ENCODE measurements around the gene ZBTB20. TPM values are rescaled to one million over a fixed set of nuclear protein-coding genes. Genes with fewer than 3 reads are reported as not detected.

ZBTB20 gene
- total RNA-seq, 1 experiment from 2014 or later, result 26.5 TPM

DNA sequence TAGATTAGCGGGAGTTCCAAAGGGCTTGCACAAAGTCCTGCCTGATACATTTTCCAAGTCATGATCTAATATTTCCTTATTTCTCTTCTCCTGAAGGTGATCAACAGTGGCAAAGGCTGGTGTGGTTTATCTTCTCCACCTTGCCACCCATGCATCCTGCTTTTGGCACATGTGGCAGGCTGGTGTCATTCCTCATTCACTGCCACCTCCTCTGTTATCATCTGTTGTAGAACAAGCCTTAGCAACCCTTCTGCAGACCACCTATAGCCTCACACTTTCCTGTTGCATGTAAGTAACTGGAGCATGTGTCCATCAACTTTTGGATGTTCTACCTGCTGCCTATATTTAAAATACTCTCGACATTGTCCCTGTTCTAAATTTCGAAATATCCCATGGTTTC, 294.1 kb downstream of the ZBTB20 start:
- BruUV-seq (replicated peaks), result no TSS peak
- no peaks in the 10 kb centered on the region for H3K4me1 ChIP-seq (replicated peaks; ENCODE audit: insufficient read depth)
- H3K4me3 ChIP-seq, result no peak overlapping the region
- CTCF ChIA-PET, result no interaction called here
- no peaks in the 10 kb centered on the region for H3K27me3 ChIP-seq (ENCODE audit: insufficient read depth, low read depth)
- no peak overlapping the region for H2AFZ ChIP-seq
- no peaks in the 10 kb centered on the region; the same call in 1 of the 2 replicates for H3K9me2 ChIP-seq (ENCODE audit: insufficient read depth)
- DNase-seq, result no peak
- H3F3A ChIP-seq (ENCODE audit: insufficient read depth, low read depth), result no peaks in the 10 kb centered on the region
- H3K27ac ChIP-seq, result no peak overlapping the region
- H3K36me3 ChIP-seq (ENCODE audit: low read depth), result no peaks in the 10 kb centered on the region
- H3K4me2 ChIP-seq, result no peak overlapping the region
- POLR2A ChIA-PET (ENCODE audit: unreplicated experiment), result no interaction called here
- no peaks in the 10 kb centered on the region for H3K79me2 ChIP-seq (ENCODE audit: low read depth)
- H3K9me3 ChIP-seq (ENCODE audit: insufficient read depth, low read depth), result no peaks in the 10 kb centered on the region
- intact Hi-C loops (cut with micrococcal nuclease; ENCODE audit: unreplicated experiment), result no loop called here
- no peak for TF ChIP-seq EZH2 (IDR thresholded peaks at IDR 0.05; ENCODE audit: low read depth)
- TF ChIP-seq, protein P1, sequence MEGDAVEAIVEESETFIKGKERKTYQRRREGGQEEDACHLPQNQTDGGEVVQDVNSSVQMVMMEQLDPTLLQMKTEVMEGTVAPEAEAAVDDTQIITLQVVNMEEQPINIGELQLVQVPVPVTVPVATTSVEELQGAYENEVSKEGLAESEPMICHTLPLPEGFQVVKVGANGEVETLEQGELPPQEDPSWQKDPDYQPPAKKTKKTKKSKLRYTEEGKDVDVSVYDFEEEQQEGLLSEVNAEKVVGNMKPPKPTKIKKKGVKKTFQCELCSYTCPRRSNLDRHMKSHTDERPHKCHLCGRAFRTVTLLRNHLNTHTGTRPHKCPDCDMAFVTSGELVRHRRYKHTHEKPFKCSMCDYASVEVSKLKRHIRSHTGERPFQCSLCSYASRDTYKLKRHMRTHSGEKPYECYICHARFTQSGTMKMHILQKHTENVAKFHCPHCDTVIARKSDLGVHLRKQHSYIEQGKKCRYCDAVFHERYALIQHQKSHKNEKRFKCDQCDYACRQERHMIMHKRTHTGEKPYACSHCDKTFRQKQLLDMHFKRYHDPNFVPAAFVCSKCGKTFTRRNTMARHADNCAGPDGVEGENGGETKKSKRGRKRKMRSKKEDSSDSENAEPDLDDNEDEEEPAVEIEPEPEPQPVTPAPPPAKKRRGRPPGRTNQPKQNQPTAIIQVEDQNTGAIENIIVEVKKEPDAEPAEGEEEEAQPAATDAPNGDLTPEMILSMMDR (conservative IDR thresholded peaks at IDR 0.05), result no peak
- H4K20me1 ChIP-seq (ENCODE audit: insufficient read depth), result no peaks in the 10 kb centered on the region

DNA sequence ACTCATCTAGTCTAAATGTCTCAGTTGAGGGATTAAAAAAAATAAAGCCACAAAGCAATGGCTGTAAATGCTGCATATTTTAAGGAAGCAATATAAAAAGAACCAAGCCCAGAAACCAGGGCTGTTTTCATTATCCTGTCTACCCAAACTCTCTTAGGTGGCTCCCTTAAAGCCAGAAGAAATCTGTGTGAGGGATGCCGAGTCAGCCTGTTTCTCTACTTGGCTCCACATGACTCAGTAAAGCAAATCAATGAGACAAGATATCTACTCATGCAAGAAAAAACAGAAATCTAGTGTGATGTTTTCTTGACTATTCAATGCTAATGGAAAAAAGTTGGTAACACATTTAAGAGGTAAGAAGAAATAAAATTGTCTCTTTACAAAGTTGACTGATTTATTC, 296.2 kb downstream of the ZBTB20 start:
- Histone ChIP-seq H3K9me3 (ENCODE audit: insufficient read depth, low read depth) (no peaks in the 10 kb centered on the region), H3K4me1 (replicated peaks; ENCODE audit: insufficient read depth) (no peaks in the 10 kb centered on the region), H4K20me1 (ENCODE audit: insufficient read depth) (no peaks in the 10 kb centered on the region), H3K36me3 (ENCODE audit: low read depth) (no peaks in the 10 kb centered on the region), H3K4me2 (no peak overlapping the region), H3K79me2 (ENCODE audit: low read depth) (no peaks in the 10 kb centered on the region), H3K27ac (no peak overlapping the region), H2AFZ (no peak overlapping the region), H3K4me3 (no peak overlapping the region), H3F3A (ENCODE audit: insufficient read depth, low read depth) (no peaks in the 10 kb centered on the region), H3K27me3 (ENCODE audit: insufficient read depth, low read depth) (no peaks in the 10 kb centered on the region), H3K9me2 (ENCODE audit: insufficient read depth) (no peaks in the 10 kb centered on the region; the same call in 1 of the 2 replicates)
- BruUV-seq (replicated peaks), result no TSS peak
- TF ChIP-seq, protein P1 (conservative IDR thresholded peaks at IDR 0.05), result no peak
- no peak for TF ChIP-seq EZH2 (IDR thresholded peaks at IDR 0.05; ENCODE audit: low read depth)
- ChIA-PET POLR2A (ENCODE audit: unreplicated experiment) (no interaction called here), CTCF (no interaction called here)
- intact Hi-C loops (cut with micrococcal nuclease; ENCODE audit: unreplicated experiment), result no loop called here
- no peak for DNase-seq

DNA sequence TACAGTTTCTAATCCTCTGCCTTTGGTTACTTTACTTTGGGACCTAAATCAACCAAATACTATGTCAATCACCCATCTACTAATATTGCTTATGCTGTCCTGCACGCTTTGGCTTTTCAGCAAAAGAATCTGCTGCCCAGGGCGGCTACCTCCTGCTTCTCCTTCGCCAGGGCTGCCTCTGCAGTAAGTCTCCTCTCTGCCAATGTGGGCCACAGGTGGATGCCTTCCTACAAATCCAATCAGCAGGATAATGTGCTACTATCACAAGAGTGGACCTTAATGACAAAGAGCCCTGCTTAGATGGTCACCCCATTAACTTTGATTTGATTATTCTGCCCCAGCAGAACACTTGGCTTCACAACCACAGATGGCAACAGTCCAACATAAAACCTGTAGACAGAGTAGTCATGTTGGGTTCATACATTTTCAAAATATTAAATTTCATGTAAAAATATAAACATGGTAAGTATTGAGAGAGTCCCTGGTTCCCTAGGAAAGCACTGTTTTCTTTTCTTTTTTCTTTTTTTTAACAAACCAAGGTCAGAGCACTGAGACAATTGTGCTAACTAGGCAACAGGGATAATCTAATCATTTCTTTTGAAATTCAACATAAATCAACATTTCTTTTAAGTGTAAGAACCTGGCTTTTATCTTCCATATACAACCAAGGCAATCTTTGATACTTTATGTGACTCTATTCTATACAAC, 298.3 kb downstream of the ZBTB20 start:
- no peaks in the 10 kb centered on the region for H3K4me1 ChIP-seq (replicated peaks; ENCODE audit: insufficient read depth)
- no peak overlapping the region for H2AFZ ChIP-seq
- DNase-seq, result no peak
- intact Hi-C loops (cut with micrococcal nuclease; ENCODE audit: unreplicated experiment), result no loop called here
- H3K9me2 ChIP-seq (ENCODE audit: insufficient read depth), result no peaks in the 10 kb centered on the region
- H3K27me3 ChIP-seq (ENCODE audit: insufficient read depth, low read depth), result no peaks in the 10 kb centered on the region
- no peaks in the 10 kb centered on the region for H4K20me1 ChIP-seq (ENCODE audit: insufficient read depth)
- H3F3A ChIP-seq (ENCODE audit: insufficient read depth, low read depth), result no peaks in the 10 kb centered on the region
- no peak overlapping the region for H3K4me3 ChIP-seq
- H3K36me3 ChIP-seq (ENCODE audit: low read depth), result no peaks in the 10 kb centered on the region
- TF ChIP-seq EZH2 (IDR thresholded peaks at IDR 0.05; ENCODE audit: low read depth), result no peak
- TF ChIP-seq, protein P1 (conservative IDR thresholded peaks at IDR 0.05), result no peak
- ChIA-PET POLR2A (ENCODE audit: unreplicated experiment) (no interaction called here), CTCF (no interaction called here)
- no peak overlapping the region for H3K27ac ChIP-seq
- H3K79me2 ChIP-seq (ENCODE audit: low read depth), result no peaks in the 10 kb centered on the region
- no peak overlapping the region for H3K4me2 ChIP-seq
- BruUV-seq (replicated peaks), result no TSS peak
- H3K9me3 ChIP-seq (ENCODE audit: insufficient read depth, low read depth), result no peaks in the 10 kb centered on the region

Measured in PC-9 (cell line).